ENCODE data around the gene SERTAD4.
"Not testable (repeated sequence)": the region's sequence is repeated elsewhere in the genome, so short reads cannot be mapped to it uniquely, and the experiment has no call there.

SERTAD4 gene

GRCh38 chr1:210232511-210233215 lies at the start of gene SERTAD4:
Gene SERTAD4 (plus strand): TSS chr1:210232796. CDS start chr1:210237961, 5,165 bp downstream.
- DNase-seq (ENCODE audit: low read depth in 2 of 2): no peak

- no peak for DNase-seq (ENCODE audit: low read depth in 2 of 2)
Observed at GRCh38 chr1:210185063-210185462, 47.5 kb upstream of the SERTAD4 start.

GRCh38 chr1:210187849-210188606 lies 44.6 kb upstream of the SERTAD4 start:
- not testable (repeated sequence) for DNase-seq (ENCODE audit: low read depth in 2 of 2)

- no peak for DNase-seq (ENCODE audit: low read depth in 2 of 2)
Observed at GRCh38 chr1:210189426-210189825, 43.2 kb upstream of the SERTAD4 start.

- no peak for DNase-seq (ENCODE audit: low read depth in 2 of 2)
Observed at GRCh38 chr1:210195635-210196160, 36.9 kb upstream of the SERTAD4 start.

GRCh38 chr1:210196266-210196665 lies 36.3 kb upstream of the SERTAD4 start:
- not testable (repeated sequence) for DNase-seq (ENCODE audit: low read depth in 2 of 2)

GRCh38 chr1:210198840-210199239 lies 33.8 kb upstream of the SERTAD4 start:
- DNase-seq (ENCODE audit: low read depth in 2 of 2): no peak

GRCh38 chr1:210200124-210200736 lies 32.4 kb upstream of the SERTAD4 start:
- DNase-seq (ENCODE audit: low read depth in 2 of 2): no peak

GRCh38 chr1:210201681-210202080 lies 30.9 kb upstream of the SERTAD4 start:
- no peak for DNase-seq (ENCODE audit: low read depth in 2 of 2)

GRCh38 chr1:210207597-210208450 lies 24.8 kb upstream of the SERTAD4 start:
- no peak for DNase-seq (ENCODE audit: low read depth in 2 of 2)

GRCh38 chr1:210213335-210213734 lies 19.3 kb upstream of the SERTAD4 start:
- no peak for DNase-seq (ENCODE audit: low read depth in 2 of 2)

- DNase-seq (ENCODE audit: low read depth in 2 of 2): no peak
Observed at GRCh38 chr1:210214573-210215409, 17.8 kb upstream of the SERTAD4 start.

- DNase-seq (ENCODE audit: low read depth in 2 of 2): no peak
Observed at GRCh38 chr1:210217482-210217881, 15.1 kb upstream of the SERTAD4 start.

GRCh38 chr1:210218047-210218446 lies 14.5 kb upstream of the SERTAD4 start:
- no peak for DNase-seq (ENCODE audit: low read depth in 2 of 2)

GRCh38 chr1:210222340-210223006 lies 10.1 kb upstream of the SERTAD4 start:
- no peak for DNase-seq (ENCODE audit: low read depth in 2 of 2)

GRCh38 chr1:210223226-210223904 lies 9.2 kb upstream of the SERTAD4 start:
- no peak for DNase-seq (ENCODE audit: low read depth in 2 of 2)

GRCh38 chr1:210228158-210228557 lies 4.4 kb upstream of the SERTAD4 start:
- DNase-seq (ENCODE audit: low read depth in 2 of 2): no peak

- DNase-seq (ENCODE audit: low read depth in 2 of 2): no peak
Observed at GRCh38 chr1:210230149-210230695, 2.4 kb upstream of the SERTAD4 start.

- DNase-seq (ENCODE audit: low read depth in 2 of 2): no peak
Observed at GRCh38 chr1:210231846-210232510, 618 bp upstream of the SERTAD4 start.

All from stimulated activated CD4-positive, alpha-beta T cell treated with anti-CD3 and anti-CD28 coated beads, Interleukin-4, amount 100 ng/mL, for 48 hours (primary cell).